Gastrocnemius medialis (tissue), 4 donors: ENCODE results near the gene NYAP1. TPM values are rescaled to one million over a fixed set of nuclear protein-coding genes. Genes with fewer than 3 reads are reported as not detected.
"Not testable (repeated sequence)": the region's sequence is repeated elsewhere in the genome, so short reads cannot be mapped to it uniquely, and the experiment has no call there.

Experiments
- ATAC-seq, 2 donors: fragments of 150-250 bp; one replicate each; pipeline ENCODE4 v1.9.1; 2016
- DNase-seq, 2 donors: peaks; one replicate each; pipeline ENCODE4 v3.0.0-alpha.2; 2019
- H3K27ac ChIP-seq, 4 donors: fragments of 200-600 bp; sonication (generic); 1 replicate in 1 of 4; 2 replicates in 3 of 4; pipeline ENCODE4 v1.5.1; 2016 to 2018; ENCODE audit warnings: mild to moderate bottlenecking in 2 of 4, moderate library complexity in 1 of 4
- H3K27me3 ChIP-seq, 3 donors: fragments of 200-600 bp; sonication (generic) in 2 of 3; 1 replicate in 1 of 3; 2 replicates in 2 of 3; pipeline versions ENCODE4 v1.5.1 to v1.6.0; 2016 to 2019; ENCODE audit warnings: mild to moderate bottlenecking in 1 of 3, moderate library complexity in 1 of 3
- H3K36me3 ChIP-seq, 2 donors: fragments of 200-600 bp; sonication (generic) in 1 of 2; one replicate each; pipeline ENCODE4 v1.5.1; 2017 to 2018
- H3K4me1 ChIP-seq, 2 donors: fragments of 200-600 bp; sonication (generic) in 1 of 2; one replicate each; pipeline ENCODE4 v1.5.1; 2016 to 2017; ENCODE audit warnings: mild to moderate bottlenecking in 2 of 2
- H3K4me3 ChIP-seq, 4 donors: fragments of 200-600 bp; sonication (generic) in 3 of 4; 1 replicate in 1 of 4; 2 replicates in 3 of 4; pipeline ENCODE4 v1.5.1; 2016 to 2019; ENCODE audit warnings: mild to moderate bottlenecking in 2 of 4
- H3K9me3 ChIP-seq, 3 donors: fragments of 200-600 bp; sonication (generic) in 2 of 3; 1 replicate in 1 of 3; 2 replicates in 2 of 3; pipeline ENCODE4 v1.5.1; 2016 to 2019
- POLR2A ChIP-seq, 2 donors: fragments of 450-650 bp; IDR thresholded peaks; one replicate each; pipeline ENCODE4 v1.6.1; 2017; ENCODE audit warnings: antibody characterized with exemption in 2 of 2, mild to moderate bottlenecking in 2 of 2, moderate library complexity in 2 of 2
- in situ Hi-C, 4 donors: fragments of 200-750 bp; cut with MboI; loops; one replicate each; pipeline versions ENCODE4 v1.15.0 to v1.8.0; 2017; ENCODE audit warnings: low sequenced_read_pairs in 4 of 4
- intact Hi-C: fragments of 100-400 bp; cut with DNase I; formaldehyde crosslinking; loops from one replicate; pipeline ENCODE4 v1.15.1; 2023; ENCODE audit warnings: low total_unique reads
- total RNA-seq, 4 donors: library from RNA; depleted of rRNA; stranded (reverse); fragments of >200 nt; gene quantifications; one replicate each; pipeline versions ENCODE4 v1.1.0 to v1.2.3, GENCODE V29; 2016
- TF ChIP-seq, protein P1 (sequence below), 5 experiments: fragments of 450-650 bp in 3 of 5; fragments of 200-600 bp in 2 of 5; sonication (generic) in 2 of 5; IDR thresholded peaks in 4 of 5; conservative IDR thresholded peaks in 1 of 5; 1 replicate in 4 of 5; 2 replicates in 1 of 5; pipeline ENCODE4 v1.5.1; 2016 to 2019; ENCODE audit warnings: antibody characterized with exemption in 5 of 5, mild to moderate bottlenecking in 3 of 5, moderate library complexity in 3 of 5

Gene NYAP1
- total RNA-seq, 4 donors from 2014 or later: 0.29 TPM; not detected in 3

GRCh38 chr7:100532165-100533022 is 48.7 kb downstream of the NYAP1 start:
- TF ChIP-seq POLR2A (IDR thresholded peaks at IDR 0.05): no peak
- TF ChIP-seq, protein P1, sequence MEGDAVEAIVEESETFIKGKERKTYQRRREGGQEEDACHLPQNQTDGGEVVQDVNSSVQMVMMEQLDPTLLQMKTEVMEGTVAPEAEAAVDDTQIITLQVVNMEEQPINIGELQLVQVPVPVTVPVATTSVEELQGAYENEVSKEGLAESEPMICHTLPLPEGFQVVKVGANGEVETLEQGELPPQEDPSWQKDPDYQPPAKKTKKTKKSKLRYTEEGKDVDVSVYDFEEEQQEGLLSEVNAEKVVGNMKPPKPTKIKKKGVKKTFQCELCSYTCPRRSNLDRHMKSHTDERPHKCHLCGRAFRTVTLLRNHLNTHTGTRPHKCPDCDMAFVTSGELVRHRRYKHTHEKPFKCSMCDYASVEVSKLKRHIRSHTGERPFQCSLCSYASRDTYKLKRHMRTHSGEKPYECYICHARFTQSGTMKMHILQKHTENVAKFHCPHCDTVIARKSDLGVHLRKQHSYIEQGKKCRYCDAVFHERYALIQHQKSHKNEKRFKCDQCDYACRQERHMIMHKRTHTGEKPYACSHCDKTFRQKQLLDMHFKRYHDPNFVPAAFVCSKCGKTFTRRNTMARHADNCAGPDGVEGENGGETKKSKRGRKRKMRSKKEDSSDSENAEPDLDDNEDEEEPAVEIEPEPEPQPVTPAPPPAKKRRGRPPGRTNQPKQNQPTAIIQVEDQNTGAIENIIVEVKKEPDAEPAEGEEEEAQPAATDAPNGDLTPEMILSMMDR (IDR thresholded peaks at IDR 0.05 in 4 of 5, conservative IDR thresholded peaks at IDR 0.05 in 1 of 5): no peak
- in situ Hi-C loops (no loop called here), intact Hi-C loops (no loop called here)
- DNase-seq (no peak), ATAC-seq (no peak)
- H3K27me3 ChIP-seq: peaks cover 0 to 8% (median 7%) of the 10 kb centered on the region in 3 donors
- no peak overlapping the region for H3K27ac ChIP-seq
- H3K4me3 ChIP-seq: no peak overlapping the region
- no peaks in the 10 kb centered on the region for H3K4me1 ChIP-seq
- no peaks in the 10 kb centered on the region for H3K9me3 ChIP-seq
- no peaks in the 10 kb centered on the region for H3K36me3 ChIP-seq

- H3K4me3 ChIP-seq, H3K9me3 ChIP-seq, DNase-seq, in situ Hi-C loops, intact Hi-C loops, ATAC-seq, H3K36me3 ChIP-seq, H3K27me3 ChIP-seq, H3K27ac ChIP-seq: not testable (repeated sequence)
- H3K4me1 ChIP-seq: peaks cover 8 to 20% of the 10 kb centered on the region in 2 donors
These were observed 52.3 kb downstream of the NYAP1 start for GRCh38 chr7:100535982-100536381.

GRCh38 chr7:100536695-100537094 is 53.0 kb downstream of the NYAP1 start:
- intact Hi-C loops, H3K9me3 ChIP-seq, DNase-seq, H3K4me3 ChIP-seq, H3K27ac ChIP-seq, in situ Hi-C loops, H3K36me3 ChIP-seq, H3K27me3 ChIP-seq, ATAC-seq: not testable (repeated sequence)
- peaks cover 8 to 20% of the 10 kb centered on the region in 2 donors for H3K4me1 ChIP-seq

DNA sequence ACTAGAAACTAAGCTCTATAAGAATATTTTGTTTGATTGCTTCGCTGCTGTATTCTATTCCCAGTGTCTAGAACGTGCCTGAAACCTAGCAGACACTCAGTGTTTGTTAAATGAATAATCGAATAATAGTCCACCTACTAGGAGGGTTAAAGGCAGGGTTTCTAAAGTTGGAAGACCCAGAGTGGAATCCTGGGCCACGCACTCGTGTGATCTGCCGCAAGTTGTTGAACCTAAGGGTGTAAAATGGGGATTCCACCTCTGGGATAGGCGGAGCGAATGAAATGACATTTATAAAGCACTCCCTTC is 54.6 kb downstream of the NYAP1 start:
- no peaks in the 10 kb centered on the region for H3K27me3 ChIP-seq
- H3K36me3 ChIP-seq: no peaks in the 10 kb centered on the region
- intact Hi-C loops (loop anchor here (1.0 to 2.0 kb wide), 4 partner anchors 48 to 135 kb away; partner anchors contain the start of genes FBXO24, GNB2, LRCH4 and MEPCE), in situ Hi-C loops (no loop called here)
- ATAC-seq (no peak), DNase-seq (no peak)
- TF ChIP-seq POLR2A (IDR thresholded peaks at IDR 0.05): no peak
- TF ChIP-seq, protein P1 (IDR thresholded peaks at IDR 0.05 in 4 of 5, conservative IDR thresholded peaks at IDR 0.05 in 1 of 5): no peak
- no peaks in the 10 kb centered on the region for H3K9me3 ChIP-seq
- peaks cover 8 to 20% of the 10 kb centered on the region in 2 donors for H3K4me1 ChIP-seq
- H3K4me3 ChIP-seq: peak overlapping the region; percentile 21 to 74 (median 41)
- H3K27ac ChIP-seq: peak overlapping the region; percentile 33 to 70 (median 57)

GRCh38 chr7:100538654-100539435 is 55.1 kb downstream of the NYAP1 start, which contains the start of gene AGFG2:
Gene AGFG2, plus strand, starts transcription at chr7:100539203. Its CDS starts 144 bp downstream, at chr7:100539347.
- H3K4me1 ChIP-seq: peaks cover 8 to 20% of the 10 kb centered on the region in 2 donors
- intact Hi-C loops (loop anchor here (1.0 to 2.0 kb wide), 4 partner anchors 47 to 134 kb away; partner anchors contain the start of genes FBXO24, GNB2, LRCH4 and MEPCE), in situ Hi-C loops (no loop called here)
- H3K9me3 ChIP-seq: no peaks in the 10 kb centered on the region
- H3K4me3 ChIP-seq: peak within 1 kb of the TSS; percentile 74 to 97 (median 82)
- peak; percentile 98 for ATAC-seq
- peak; percentile 100 for DNase-seq
- no peaks in the 10 kb centered on the region for H3K27me3 ChIP-seq
- H3K27ac ChIP-seq: peak within 1 kb of the TSS; percentile 60 to 85 (median 80)
- TF ChIP-seq POLR2A (IDR thresholded peaks at IDR 0.05): peak; percentile 39 to 53
- TF ChIP-seq, protein P1 (IDR thresholded peaks at IDR 0.05 in 4 of 5, conservative IDR thresholded peaks at IDR 0.05 in 1 of 5): no peak
- H3K36me3 ChIP-seq: no peaks in the 10 kb centered on the region
